Measurements from ENCODE around the gene ELMO1. TPM values are rescaled to one million over a fixed set of nuclear protein-coding genes. Genes with fewer than 3 reads are reported as not detected.

The ELMO1 gene
- total RNA-seq, 2 donors from 2014 or later, result 66.0 to 72.2 TPM

DNA sequence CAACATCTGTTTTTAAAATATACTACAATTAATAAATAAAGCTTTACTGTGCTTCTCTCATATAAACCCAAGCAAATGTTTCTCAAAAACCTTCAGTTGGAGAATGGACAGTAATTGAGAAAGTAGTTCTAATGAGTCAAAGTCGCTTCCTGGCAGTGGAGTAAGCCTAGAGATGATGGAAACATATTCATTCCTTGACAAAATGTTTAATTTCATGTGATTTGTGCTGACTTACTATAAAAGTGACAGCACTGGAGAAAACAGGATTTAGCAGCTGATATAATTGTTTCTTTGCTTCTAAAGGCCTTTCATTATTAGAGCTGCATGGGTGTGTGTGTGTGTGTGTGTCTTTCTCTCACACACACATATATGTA is 9.0 kb downstream of the ELMO1 start:
- Histone ChIP-seq H3K4me3 (no peak overlapping the region), H3K4me1 (ENCODE audit: control insufficient read depth in 1 of 2, low read depth in 2 of 2) (no peaks in the 10 kb centered on the region), H3K9me3 (no peaks in the 10 kb centered on the region), H3K36me3 (no peaks in the 10 kb centered on the region), H3K27me3 (replicated peaks; ENCODE audit: insufficient read depth) (no peaks in the 10 kb centered on the region), H3K27ac (no peak overlapping the region)
- TF ChIP-seq, protein P1, sequence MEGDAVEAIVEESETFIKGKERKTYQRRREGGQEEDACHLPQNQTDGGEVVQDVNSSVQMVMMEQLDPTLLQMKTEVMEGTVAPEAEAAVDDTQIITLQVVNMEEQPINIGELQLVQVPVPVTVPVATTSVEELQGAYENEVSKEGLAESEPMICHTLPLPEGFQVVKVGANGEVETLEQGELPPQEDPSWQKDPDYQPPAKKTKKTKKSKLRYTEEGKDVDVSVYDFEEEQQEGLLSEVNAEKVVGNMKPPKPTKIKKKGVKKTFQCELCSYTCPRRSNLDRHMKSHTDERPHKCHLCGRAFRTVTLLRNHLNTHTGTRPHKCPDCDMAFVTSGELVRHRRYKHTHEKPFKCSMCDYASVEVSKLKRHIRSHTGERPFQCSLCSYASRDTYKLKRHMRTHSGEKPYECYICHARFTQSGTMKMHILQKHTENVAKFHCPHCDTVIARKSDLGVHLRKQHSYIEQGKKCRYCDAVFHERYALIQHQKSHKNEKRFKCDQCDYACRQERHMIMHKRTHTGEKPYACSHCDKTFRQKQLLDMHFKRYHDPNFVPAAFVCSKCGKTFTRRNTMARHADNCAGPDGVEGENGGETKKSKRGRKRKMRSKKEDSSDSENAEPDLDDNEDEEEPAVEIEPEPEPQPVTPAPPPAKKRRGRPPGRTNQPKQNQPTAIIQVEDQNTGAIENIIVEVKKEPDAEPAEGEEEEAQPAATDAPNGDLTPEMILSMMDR (IDR thresholded peaks at IDR 0.05), result no peak
- DNase-seq (ENCODE audit: low spot score), result no peak
- ATAC-seq (ENCODE audit: insufficient number of reproducible peaks, low FRiP score, low read depth), result no peak

DNA sequence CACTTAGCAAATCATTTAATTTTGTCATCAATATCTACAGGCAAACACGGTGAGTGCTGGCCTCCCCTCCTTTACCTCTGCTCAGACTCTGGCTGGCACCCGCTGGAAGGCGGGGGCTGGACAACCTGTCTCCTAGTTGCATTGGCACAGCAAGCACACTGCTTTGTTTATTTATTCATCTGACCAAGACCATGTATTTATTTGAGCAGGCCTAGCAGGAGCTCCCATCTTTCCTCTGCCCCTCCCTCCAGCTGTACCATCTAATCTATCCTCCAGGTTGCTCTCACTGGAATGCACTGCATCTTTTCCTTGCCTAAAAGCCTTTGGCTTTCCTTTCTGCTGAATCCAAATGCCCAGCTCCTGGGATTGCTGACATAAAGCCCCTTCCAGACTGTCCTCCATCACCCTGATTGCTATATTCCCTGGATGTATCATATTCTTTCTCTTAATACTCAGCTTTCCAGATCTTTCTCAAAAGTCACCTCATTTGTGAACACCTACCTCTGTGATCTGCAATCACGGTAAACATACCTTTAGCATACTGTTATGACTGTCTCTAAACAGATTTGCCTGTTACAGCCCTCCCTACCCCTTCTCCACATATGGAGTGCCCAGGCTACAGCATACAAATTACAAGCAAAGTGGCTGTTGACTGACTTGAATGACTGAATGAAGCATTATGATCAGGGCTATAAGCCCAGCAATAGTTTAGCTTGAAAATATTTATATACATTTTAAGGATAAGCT is 9.6 kb downstream of the ELMO1 start:
- no peak for DNase-seq (ENCODE audit: low spot score)
- H3K27ac ChIP-seq, result no peak overlapping the region
- no peak for ATAC-seq (ENCODE audit: insufficient number of reproducible peaks, low FRiP score, low read depth)
- H3K27me3 ChIP-seq (replicated peaks; ENCODE audit: insufficient read depth), result no peaks in the 10 kb centered on the region
- no peaks in the 10 kb centered on the region for H3K9me3 ChIP-seq
- TF ChIP-seq, protein P1 (IDR thresholded peaks at IDR 0.05), result no peak
- no peaks in the 10 kb centered on the region for H3K36me3 ChIP-seq
- H3K4me3 ChIP-seq, result no peak overlapping the region
- no peaks in the 10 kb centered on the region for H3K4me1 ChIP-seq (ENCODE audit: control insufficient read depth in 1 of 2, low read depth in 2 of 2)

DNA sequence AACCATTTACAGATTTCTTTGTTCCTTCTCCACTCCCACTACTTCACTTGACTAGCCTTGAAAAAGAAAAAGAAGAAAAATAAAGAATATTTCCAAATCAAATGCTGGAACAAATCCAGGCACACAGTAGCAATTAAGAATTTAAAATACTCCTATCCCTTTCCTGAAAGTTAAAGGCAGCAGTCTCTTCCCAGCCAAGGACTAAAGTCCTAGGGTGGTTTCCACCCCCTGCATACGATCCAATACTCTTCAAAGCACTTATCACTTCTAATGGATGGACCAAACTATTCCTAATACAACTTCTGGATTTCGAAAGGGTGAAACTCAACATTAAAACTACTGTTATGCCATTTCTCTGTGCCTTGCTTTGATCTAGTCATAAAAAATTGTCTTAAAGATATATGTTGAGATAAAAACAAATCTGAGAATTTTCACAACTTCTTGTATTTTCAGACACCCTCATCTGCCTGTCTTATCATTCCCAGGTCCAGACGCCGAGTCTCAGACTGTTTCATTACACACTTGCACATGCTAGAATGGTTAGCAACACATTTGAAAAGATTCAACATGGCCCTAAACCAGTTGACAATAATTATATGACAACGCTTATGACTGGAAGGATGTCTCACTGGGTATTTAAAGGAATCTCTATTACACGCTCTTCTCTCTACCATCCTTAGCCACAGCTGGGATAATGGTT is 13.4 kb downstream of the ELMO1 start:
- no peak for ATAC-seq (ENCODE audit: insufficient number of reproducible peaks, low FRiP score, low read depth)

DNA sequence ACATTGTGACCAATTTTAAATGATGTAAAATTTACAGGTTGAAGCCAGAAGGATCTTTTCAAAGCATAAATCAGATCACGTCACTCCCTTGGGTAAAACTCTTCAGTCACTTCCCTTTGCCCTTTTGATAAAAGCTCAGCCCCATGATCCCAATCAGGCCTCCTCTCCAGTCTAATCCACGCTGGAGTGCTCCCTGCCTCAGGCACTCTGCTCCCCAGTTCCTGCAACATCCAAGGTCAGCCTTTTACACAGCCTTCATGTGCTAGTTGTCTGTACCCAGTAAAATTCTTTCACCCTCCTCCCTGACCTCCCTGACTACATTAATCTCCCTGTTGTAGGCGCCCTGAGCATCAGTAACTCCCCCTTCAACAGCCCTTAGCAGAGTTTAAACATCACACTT is 14.1 kb downstream of the ELMO1 start:
- Histone ChIP-seq H3K4me3 (no peak overlapping the region), H3K27me3 (replicated peaks; ENCODE audit: insufficient read depth) (no peaks in the 10 kb centered on the region), H3K9me3 (no peaks in the 10 kb centered on the region), H3K27ac (no peak overlapping the region), H3K36me3 (no peaks in the 10 kb centered on the region), H3K4me1 (ENCODE audit: control insufficient read depth in 1 of 2, low read depth in 2 of 2) (no peaks in the 10 kb centered on the region)
- TF ChIP-seq, protein P1 (IDR thresholded peaks at IDR 0.05), result no peak
- ATAC-seq (ENCODE audit: insufficient number of reproducible peaks, low FRiP score, low read depth), result no peak
- DNase-seq (ENCODE audit: low spot score), result no peak

More for the DNA sequence above, 13.4 kb downstream of the ELMO1 start:
- Histone ChIP-seq H3K4me3 (no peak overlapping the region), H3K4me1 (ENCODE audit: control insufficient read depth in 1 of 2, low read depth in 2 of 2) (no peaks in the 10 kb centered on the region), H3K36me3 (no peaks in the 10 kb centered on the region), H3K27me3 (replicated peaks; ENCODE audit: insufficient read depth) (no peaks in the 10 kb centered on the region), H3K27ac (no peak overlapping the region), H3K9me3 (no peaks in the 10 kb centered on the region)
- no peak for DNase-seq (ENCODE audit: low spot score)
- TF ChIP-seq, protein P1 (IDR thresholded peaks at IDR 0.05), result no peak

DNA sequence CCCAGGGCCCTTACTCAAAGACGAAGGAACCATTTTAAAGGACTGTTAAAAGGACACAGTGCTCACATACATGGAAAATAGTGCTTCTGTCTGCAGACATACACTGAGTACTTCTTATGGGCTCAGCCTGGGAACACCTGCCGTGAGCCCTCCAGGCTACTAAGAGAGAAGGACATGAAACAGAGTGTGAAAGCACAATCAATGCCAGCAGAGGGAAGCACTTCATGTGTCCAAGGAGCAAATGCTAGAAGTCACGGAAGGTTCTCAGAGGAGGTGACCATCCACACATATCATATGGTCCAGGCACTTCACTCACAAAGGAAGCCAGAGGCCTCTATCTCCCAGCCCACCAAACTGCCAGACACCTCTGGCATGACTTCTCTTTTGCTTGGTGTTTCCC is 15.5 kb downstream of the ELMO1 start:
- DNase-seq (ENCODE audit: low spot score), result no peak
- no peaks in the 10 kb centered on the region for H3K9me3 ChIP-seq
- no peaks in the 10 kb centered on the region for H3K36me3 ChIP-seq
- H3K27ac ChIP-seq, result no peak overlapping the region
- no peak overlapping the region for H3K4me3 ChIP-seq
- no peak for ATAC-seq (ENCODE audit: insufficient number of reproducible peaks, low FRiP score, low read depth)
- H3K4me1 ChIP-seq (ENCODE audit: control insufficient read depth in 1 of 2, low read depth in 2 of 2), result no peaks in the 10 kb centered on the region
- TF ChIP-seq, protein P1 (IDR thresholded peaks at IDR 0.05), result no peak
- H3K27me3 ChIP-seq (replicated peaks; ENCODE audit: insufficient read depth), result no peaks in the 10 kb centered on the region

All from thoracic aorta (tissue), 2 donors.